Nucleus accumbens (tissue), 56 donors: Measurements from ENCODE around the gene TPP1.
A peak's percentile ranks its signal among the peaks of the same experiment; 100 is the strongest.

Experiments
- DNase-seq, 56 donors: peaks; one replicate each; lab custom pipeline; 2025; lab: John Stamatoyannopoulos, UW

TPP1 gene

DNA sequence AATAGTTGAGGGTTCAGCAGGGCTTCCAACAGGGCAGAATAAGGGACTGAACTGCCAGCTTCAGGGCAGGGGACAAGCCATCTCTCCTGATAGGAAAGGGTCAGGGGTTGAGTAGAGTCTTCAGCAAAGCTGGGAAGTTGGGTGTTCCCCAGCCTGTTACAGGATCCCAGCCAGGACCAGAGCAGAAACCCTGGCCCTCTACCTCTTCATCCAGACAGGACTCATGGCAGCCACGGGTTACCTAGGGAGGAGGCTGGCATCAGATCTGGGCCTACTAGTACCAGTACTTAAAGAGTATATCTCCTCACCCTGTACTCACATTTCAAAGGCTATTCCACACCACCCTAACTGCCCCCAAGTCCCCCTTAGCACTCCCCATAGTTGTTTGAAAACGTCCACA, 4.8 kb downstream of the TPP1 start:
- no peak for DNase-seq

DNA sequence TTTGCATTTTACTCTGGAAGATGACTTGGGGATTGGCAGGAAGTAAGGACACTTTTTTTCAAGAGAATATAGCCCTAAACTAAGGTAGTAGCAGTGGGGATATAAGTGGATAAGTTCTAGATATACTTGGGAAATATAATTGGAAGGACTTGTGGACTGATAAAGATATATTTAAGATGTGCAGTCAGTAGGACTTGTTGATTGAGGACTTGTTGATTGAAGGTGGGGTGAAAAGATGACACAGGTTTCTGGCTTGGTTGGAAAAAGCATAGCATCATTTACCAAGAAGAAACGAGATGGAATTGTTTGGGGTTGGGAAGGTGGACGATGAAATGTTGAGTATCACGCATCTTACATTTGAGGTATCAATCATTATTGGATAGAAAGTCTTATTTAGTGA, 5.7 kb downstream of the TPP1 start:
- no peak for DNase-seq

DNA sequence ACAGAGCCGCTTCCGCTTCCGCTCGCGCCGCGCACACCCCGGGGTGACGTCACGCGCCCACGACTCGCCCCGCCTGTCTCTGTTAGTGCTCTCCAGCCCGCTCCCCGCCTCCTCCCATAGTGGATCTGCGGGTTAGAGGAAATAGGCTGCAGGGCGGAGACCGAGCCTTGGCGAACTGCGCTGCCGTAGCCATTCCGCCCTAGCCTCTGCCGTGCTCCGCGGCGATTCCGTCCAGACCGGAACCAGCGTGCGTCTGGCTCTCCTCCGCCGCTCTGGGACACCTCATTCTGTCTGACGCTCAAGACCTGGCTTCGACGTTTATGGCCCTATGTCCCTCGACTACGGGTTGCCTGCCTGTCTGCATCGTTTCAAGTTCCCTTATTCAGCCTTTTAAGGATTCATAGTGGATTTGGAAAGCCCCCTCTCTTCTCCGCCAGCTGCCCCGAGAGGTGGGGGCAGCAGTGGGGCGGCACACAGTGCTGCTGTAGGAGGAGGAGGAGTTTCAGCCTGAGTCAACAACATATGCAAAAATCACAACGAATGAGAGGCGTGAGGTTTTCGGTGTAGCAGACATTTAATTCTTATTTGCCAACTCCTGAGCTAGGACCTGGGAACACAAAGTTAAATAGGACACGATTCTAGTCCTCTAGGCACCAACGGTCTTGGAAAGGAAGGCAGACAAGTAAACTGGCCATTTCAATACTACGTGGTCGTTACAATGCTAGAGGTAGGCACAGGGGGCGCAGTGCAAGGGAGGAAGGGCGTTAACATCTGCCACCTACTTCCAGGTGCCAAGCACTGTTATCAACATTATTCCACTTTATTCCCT, 6.8 kb downstream of the TPP1 start, which contains the start of gene TAF10:
TSS of gene TAF10 (minus strand) at position 4 of the 829 bp plus-strand sequence. CDS start 27 bp downstream, outside the sequence.
- DNase-seq = peak; percentile 33 to 98 (median 90)

GRCh38 chr11:6611963-6612212, 7.3 kb downstream of the TPP1 start:
- DNase-seq = peak in 1 of 56 donors; percentile 55

DNA sequence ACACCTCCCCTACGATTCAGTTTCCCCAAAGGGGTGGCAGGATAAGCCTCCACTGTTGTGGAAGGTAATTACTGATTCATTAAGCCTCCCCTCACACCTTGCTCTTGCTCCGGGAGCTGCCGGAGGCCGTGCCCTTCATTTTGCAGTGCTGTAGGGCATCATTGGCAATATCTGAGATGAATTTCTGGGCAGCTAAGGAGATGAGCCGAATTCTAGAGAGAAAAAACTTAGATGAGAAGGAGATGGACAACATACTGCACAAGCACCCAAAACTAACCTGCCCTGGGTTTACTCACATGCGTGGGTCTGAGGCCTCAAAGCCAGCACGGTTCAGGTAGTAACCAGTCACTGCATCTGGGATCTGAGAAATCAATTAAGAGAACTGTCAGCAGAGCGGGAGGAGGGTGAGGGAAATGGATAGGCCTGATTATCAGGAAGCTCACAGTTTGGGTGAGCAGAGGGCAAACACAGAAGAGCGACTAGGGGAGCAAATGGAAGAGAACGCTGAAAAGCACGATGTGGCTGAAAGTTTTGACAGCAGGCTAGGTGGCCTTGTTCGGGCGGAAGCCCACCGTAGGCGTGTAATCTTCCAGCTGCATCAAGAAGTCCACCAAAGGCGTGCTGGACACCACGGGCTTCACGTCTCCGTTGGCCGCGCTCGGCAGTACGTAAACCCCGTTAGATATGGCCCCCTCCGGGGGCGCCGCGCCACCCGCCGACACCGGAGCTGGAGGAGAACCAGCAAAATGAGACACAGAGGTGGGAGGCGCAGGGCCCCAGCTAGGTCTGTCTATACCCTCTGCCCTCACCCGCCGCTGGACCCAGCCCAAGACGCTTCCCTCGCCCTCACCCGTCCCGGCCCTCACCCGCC, 7.9 kb downstream of the TPP1 start:
- peak in 16 of 56 donors; percentile 19 to 80 (median 53) for DNase-seq

DNA sequence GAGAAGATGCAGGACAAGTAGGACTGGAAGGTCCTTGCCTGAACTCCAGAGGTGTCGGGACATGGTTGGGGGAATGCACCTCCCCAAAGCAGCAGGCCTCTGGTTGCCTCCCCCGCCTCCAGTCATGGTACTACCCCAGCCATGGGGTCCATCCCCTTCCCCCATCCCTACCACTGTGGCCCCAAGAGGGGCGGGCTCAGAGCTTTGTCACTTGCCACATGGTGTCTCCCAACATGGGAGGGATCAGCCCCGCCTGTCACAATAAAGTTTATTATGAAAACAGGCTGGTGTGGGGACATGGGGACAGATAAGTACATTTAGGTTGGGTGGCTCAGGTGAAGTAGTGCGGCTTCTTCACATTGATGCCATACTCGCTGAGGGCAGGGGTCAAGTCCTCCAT, 8.6 kb downstream of the TPP1 start:
- DNase-seq = no peak

DNA sequence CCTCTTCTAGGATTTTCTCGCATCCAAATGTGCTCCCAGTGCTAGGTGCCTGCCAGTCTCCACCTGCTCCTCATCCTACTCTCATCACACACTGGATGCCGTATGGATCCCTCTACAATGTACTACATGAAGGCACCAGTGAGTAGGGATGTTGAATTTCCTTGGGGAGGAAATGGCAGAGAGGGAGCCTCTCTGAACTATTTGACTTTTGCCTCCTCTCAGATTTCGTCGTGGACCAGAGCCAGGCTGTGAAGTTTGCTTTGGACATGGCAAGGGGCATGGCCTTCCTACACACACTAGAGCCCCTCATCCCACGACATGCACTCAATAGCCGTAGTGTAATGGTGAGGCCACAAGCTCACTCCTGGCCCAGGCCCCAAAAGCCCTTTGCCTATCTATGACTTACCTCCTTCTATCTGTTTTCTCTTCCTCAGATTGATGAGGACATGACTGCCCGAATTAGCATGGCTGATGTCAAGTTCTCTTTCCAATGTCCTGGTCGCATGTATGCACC, 9.7 kb downstream of the TPP1 start:
- DNase-seq = no peak

DNA sequence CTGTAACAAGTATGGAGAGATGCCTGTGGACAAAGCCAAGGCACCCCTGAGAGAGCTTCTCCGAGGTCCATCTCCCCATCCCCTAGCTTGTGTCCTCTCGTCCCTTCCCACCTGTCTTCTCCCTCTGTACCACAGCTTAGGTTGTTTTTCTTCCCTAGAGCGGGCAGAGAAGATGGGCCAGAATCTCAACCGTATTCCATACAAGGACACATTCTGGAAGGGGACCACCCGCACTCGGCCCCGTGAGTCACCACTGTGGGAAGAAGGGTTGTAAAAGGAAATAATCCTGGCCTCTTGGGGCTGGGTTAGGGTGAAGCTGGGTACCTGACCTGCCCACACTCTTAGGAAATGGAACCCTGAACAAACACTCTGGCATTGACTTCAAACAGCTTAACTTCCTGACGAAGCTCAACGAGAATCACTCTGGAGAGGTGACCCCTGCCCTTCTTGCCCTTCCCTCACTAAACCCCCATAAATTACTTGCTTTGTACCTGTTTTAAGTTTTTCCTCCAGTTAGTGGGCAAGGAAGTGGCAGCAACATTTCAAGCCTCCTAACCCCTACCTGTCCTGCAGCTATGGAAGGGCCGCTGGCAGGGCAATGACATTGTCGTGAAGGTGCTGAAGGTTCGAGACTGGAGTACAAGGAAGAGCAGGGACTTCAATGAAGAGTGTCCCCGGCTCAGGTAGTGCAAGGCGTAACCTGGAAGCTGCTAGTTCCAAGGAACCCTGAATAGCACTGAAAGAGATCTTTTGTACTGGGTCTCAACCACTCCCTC, 10.3 kb downstream of the TPP1 start:
- DNase-seq = no peak

GRCh38 chr11:6608011-6608410, 11.2 kb downstream of the TPP1 start:
- no peak for DNase-seq

- no peak for DNase-seq
These were observed 11.9 kb downstream of the TPP1 start for GRCh38 chr11:6607190-6607795.

DNA sequence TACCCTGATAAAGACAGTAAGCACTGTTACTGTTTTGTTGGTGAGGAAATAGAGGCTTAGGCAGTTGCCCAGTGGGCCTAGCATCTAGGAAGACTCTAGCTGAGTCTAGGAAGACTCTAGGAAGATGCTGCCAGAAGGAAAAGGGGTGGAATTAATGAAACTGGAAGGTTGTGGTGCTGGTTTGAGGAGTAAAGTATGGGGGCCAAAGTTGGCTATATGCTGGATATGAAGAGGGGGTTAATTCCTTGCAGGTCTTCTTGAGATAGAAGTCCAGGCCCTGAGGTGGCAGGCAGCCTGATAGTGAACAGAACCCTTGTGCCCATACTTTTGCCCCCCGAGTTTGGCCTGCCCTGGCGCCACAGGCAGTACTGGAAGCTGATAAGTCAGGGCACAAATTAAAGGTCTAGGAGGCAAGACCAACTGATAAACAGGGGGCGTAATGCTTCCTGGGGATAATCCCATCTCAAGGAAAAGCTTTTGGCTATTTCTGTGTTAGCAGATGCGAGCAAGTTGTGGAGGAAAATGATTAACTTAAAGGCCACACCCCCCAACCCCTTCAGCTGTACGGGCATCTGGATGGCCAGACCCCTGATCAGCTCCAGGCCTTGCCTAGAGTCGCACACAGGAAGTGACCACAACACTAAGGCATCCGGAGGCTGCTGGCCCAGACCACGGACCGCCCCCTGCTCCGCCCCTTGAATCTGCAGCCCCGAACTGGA, 12.6 kb downstream of the TPP1 start:
- DNase-seq = peak in 54 of 56 donors; percentile 19 to 86 (median 64)

DNA sequence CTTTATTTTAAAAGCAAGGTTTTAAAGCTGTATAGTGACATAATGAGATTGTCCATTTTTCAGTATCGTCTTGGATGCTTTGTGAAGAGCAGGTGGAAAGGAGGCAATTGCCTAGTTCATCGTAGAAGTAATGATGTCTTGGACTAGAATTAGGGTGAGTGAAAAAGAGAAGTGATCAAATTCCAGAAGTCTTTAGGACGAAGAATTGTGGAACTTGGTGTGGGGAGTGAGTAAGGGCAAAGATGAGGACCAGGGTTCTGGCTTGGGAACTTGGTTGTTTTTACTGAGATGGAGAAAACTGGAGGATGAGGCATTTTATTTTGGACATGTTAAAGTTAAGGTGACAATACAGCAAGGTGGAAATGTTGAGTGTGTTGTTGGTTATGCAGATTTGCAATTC, 14.4 kb downstream of the TPP1 start:
- DNase-seq = no peak

GRCh38 chr11:6604081-6604626, 15.1 kb downstream of the TPP1 start:
- DNase-seq = peak in 39 of 56 donors; percentile 26 to 70 (median 52)

- DNase-seq = peak in 55 of 56 donors; percentile 48 to 92 (median 85)
These were observed 15.7 kb downstream of the TPP1 start, which contains the start of the genes ILK and RRP8 for GRCh38 chr11:6603287-6604080. TSS of gene ILK (plus strand) at chr11:6603774. CDS start at chr11:6604272, 498 bp downstream. TSS of gene RRP8 (minus strand) at chr11:6603616. CDS start at chr11:6603502, 114 bp downstream.

- DNase-seq = no peak
These were observed 16.9 kb downstream of the TPP1 start for GRCh38 chr11:6602096-6602940.

GRCh38 chr11:6601041-6601461, 18.2 kb downstream of the TPP1 start:
- no peak for DNase-seq

- no peak for DNase-seq
These were observed 19.3 kb downstream of the TPP1 start for GRCh38 chr11:6599881-6600390.
